Psoas muscle (tissue), 8 donors: ENCODE data around the gene SPRED2. TPM values are rescaled to one million over a fixed set of nuclear protein-coding genes. Genes with fewer than 3 reads are reported as not detected.

Experiments used
- ATAC-seq, 4 donors: fragments of 200-7000 bp; cut with Tn5 transposase; one replicate each; pipeline ENCODE4 v1.9.1; 2020; ENCODE audit warnings: moderate library complexity in 3 of 4, mild to moderate bottlenecking in 2 of 4
- DNase-seq, 2 donors: peaks; one replicate each; pipeline ENCODE4 v3.0.0-alpha.2; 2020
- H3K27ac ChIP-seq: fragments of 200-600 bp; one replicate; pipeline ENCODE4 v1.8.0; 2022
- H3K27me3 ChIP-seq, 3 donors: fragments of 200-600 bp in 1 of 3; one replicate each; pipeline versions ENCODE4 v1.6.1 to v1.8.0; 2013 to 2022; ENCODE audit warnings: low read length in 2 of 3, mild to moderate bottlenecking in 2 of 3, moderate library complexity in 1 of 3; ENCODE audit not compliant: insufficient read depth in 3 of 3
- H3K36me3 ChIP-seq, 2 donors: fragments of 200-600 bp in 1 of 2; one replicate each; pipeline versions ENCODE4 v1.6.1 to v1.8.0; 2013 to 2022; ENCODE audit warnings: low read depth in 1 of 2, mild to moderate bottlenecking in 1 of 2, moderate library complexity in 1 of 2; ENCODE audit not compliant: insufficient read depth in 1 of 2
- H3K4me1 ChIP-seq: fragments of 200-600 bp; one replicate; pipeline ENCODE4 v1.8.0; 2022
- H3K4me3 ChIP-seq: fragments of 200-600 bp; one replicate; pipeline ENCODE4 v1.8.0; 2022; ENCODE audit warnings: mild to moderate bottlenecking
- H3K9me3 ChIP-seq: fragments of 200-600 bp; one replicate; pipeline ENCODE4 v1.8.0; 2022
- WGBS, 3 donors: extraction: QIAGEN DNeasy Blood & Tissue Kit; methylation state at CpG; one replicate each; pipeline versions ENCODE4 v1.1.6 to v1.1.7; 2013; 5-methylcytosine and 5-hydroxymethylcytosine counted together
- intact Hi-C, 2 donors: fragments of 100-400 bp; cut with DNase I; formaldehyde crosslinking; loops; one replicate each; pipeline versions ENCODE4 v1.11.0 to v1.14.2; 2022
- polyA plus RNA-seq, 3 donors: library from polyadenylated mRNA; stranded (reverse); fragments of 200-250 nt; gene quantifications; one replicate each; pipeline ENCODE4 v1.2.3, GENCODE V29; 2013
- total RNA-seq, 4 donors: library from RNA; stranded (reverse); fragmentation: NEBNext Ultra II Directional in 2 of 4; extraction: Animal tissue kit (Norgen Biotek cat#: 25700) in 2 of 4; gene quantifications; one replicate each; pipeline versions ENCODE4 v1.2.1 to v1.2.4, GENCODE V29; 2021 to 2023
- TF ChIP-seq, protein P1 (sequence below): fragments of 200-600 bp; IDR thresholded peaks from one replicate; pipeline ENCODE4 v1.8.0; 2022; ENCODE audit warnings: antibody characterized with exemption
- donor health status: healthy with polysubstance abuse.
- donor health status: DM: no; HTN: no; CAD: no; lungs with moderate emphysema.
- donor health status: Bipolar disorder and iron deficiency.
- donor health status: healthy.
- donor health status: DM: yes; HTN: yes; CAD: no.
- donor health status: DM: no; HTN: no; CAD: no.
- donor health status: DM: no; HTN: no; CAD: no.
- donor health status: DM: yes; HTN: yes; CAD: no.

SPRED2 gene
- total and polyA plus RNA-seq, 7 donors, result 3.8 to 16.9 (median 8.5) TPM

DNA sequence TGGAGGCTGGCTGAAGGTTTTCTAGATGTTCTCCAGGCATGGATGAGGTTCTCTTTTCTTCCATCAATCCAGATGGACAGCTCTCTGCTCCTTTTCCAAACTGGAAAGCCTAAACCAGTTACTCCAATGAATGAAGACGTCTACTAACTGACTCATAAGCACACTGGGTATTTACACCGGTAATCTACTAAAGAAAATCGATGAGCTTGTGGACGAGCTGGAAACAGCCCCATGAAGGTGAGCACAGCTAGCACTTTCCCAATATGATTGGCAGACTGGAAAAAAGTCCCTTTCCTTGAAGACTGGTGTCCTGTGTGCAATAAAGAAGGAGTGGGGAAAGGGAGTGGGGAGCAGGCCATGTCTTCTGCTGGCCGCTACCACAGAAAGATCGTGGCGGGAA, 120.8 kb downstream of the SPRED2 start:
- intact Hi-C loops, result loop anchor here in 1 of 2 donors (5.0 kb wide), 2 partner anchors 41 to 121 kb away; partner anchors contain the start of gene SPRED2
- H3K9me3 ChIP-seq, result no peaks in the 10 kb centered on the region
- no peak overlapping the region for H3K4me3 ChIP-seq
- TF ChIP-seq, protein P1, sequence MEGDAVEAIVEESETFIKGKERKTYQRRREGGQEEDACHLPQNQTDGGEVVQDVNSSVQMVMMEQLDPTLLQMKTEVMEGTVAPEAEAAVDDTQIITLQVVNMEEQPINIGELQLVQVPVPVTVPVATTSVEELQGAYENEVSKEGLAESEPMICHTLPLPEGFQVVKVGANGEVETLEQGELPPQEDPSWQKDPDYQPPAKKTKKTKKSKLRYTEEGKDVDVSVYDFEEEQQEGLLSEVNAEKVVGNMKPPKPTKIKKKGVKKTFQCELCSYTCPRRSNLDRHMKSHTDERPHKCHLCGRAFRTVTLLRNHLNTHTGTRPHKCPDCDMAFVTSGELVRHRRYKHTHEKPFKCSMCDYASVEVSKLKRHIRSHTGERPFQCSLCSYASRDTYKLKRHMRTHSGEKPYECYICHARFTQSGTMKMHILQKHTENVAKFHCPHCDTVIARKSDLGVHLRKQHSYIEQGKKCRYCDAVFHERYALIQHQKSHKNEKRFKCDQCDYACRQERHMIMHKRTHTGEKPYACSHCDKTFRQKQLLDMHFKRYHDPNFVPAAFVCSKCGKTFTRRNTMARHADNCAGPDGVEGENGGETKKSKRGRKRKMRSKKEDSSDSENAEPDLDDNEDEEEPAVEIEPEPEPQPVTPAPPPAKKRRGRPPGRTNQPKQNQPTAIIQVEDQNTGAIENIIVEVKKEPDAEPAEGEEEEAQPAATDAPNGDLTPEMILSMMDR, result no peak
- ATAC-seq (no peak), DNase-seq (no peak)
- no peaks in the 10 kb centered on the region for H3K4me1 ChIP-seq
- WGBS, 3 donors, result 88 to 92% (median 88%) methylated on average over 7 of the region's 7 CpGs
- H3K36me3 ChIP-seq, result peaks cover 3 to 21% of the 10 kb centered on the region in 2 donors
- H3K27me3 ChIP-seq, result no peaks in the 10 kb centered on the region
- H3K27ac ChIP-seq, result no peak overlapping the region

DNA sequence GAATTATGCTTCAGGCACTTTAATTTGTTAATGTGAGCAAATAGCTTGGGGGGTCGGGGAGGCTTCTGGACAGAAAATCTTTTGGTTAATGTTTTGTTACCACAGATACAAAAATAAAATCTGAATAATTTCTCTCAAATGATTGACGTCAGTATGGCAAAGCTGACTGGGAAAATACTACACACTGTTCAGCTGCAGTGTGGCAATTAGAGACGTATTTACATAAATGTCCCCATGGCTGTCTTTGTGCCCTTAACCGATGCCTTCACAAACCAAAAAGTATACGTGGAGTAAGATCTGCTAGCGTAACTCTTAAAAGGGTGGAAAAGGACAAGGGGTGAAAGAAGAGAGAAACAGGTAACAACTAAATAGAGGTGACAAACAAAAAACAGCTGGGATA, 121.3 kb downstream of the SPRED2 start:
- H3K4me3 ChIP-seq, result no peak overlapping the region
- intact Hi-C loops, result loop anchor here in 1 of 2 donors (5.0 kb wide), 2 partner anchors 41 to 121 kb away; partner anchors contain the start of gene SPRED2
- TF ChIP-seq, protein P1, result no peak
- DNase-seq (no peak), ATAC-seq (no peak)
- H3K27ac ChIP-seq, result peak overlapping the region; percentile 36
- no peaks in the 10 kb centered on the region for H3K9me3 ChIP-seq
- H3K36me3 ChIP-seq, result peaks cover 3 to 21% of the 10 kb centered on the region in 2 donors
- H3K27me3 ChIP-seq, result no peaks in the 10 kb centered on the region
- no peaks in the 10 kb centered on the region for H3K4me1 ChIP-seq
- 71 to 80% (median 73%) methylated on average over 6 of the region's 6 CpGs for WGBS, 3 donors

DNA sequence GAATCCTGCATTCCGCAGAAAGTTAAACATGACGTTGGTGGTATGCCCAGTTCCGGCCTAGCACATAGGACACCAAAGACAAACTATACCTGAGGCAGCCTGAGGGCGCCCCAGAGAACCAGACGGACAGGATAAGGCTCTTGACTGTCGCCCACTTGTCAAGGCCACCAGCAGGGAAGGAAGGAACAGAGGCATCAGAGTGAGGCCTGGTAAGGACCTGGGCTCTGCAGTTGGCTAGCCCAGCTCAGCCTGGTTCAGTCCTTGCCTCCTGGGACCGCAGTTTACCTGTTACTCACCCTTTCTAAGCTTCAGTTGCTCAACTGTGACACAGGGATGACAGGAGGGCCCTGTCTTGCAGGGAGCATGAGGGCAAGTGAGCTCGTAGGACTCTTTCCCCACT, 122.7 kb downstream of the SPRED2 start:
- Histone ChIP-seq H3K9me3 (no peaks in the 10 kb centered on the region), H3K4me3 (no peak overlapping the region), H3K4me1 (no peaks in the 10 kb centered on the region), H3K36me3 (peaks cover 3 to 13% of the 10 kb centered on the region in 2 donors), H3K27me3 (no peaks in the 10 kb centered on the region), H3K27ac (no peak overlapping the region)
- ATAC-seq, result peak in 3 of 4 donors; percentile 26 to 45 (median 44)
- WGBS, 3 donors, result 83 to 92% (median 85%) methylated on average over 8 of the region's 8 CpGs
- TF ChIP-seq, protein P1, result no peak
- DNase-seq, result no peak
- intact Hi-C loops, result loop anchor here in 1 of 2 donors (5.0 kb wide), 2 partner anchors 43 to 123 kb away; partner anchors contain the start of gene SPRED2

DNA sequence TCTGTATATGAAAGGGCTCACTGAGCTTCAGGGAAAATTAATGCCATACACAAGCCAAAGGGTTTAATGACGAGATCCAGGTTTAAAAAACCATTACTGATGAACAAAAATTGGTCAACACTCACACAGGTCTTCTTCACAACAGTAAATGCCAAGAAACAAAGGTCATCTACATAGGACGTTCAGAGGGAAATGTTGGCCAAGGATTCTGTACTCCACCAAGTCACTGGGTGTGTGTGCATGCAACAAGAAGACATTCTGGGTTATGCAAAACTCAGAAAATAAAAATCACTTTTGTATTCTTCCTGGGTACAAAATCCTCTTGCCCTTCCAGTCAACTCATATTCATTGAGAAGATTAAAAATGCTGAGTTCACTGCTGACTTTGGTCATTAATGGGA, 126.5 kb downstream of the SPRED2 start:
- ATAC-seq (no peak), DNase-seq (no peak)
- Histone ChIP-seq H3K27me3 (no peaks in the 10 kb centered on the region), H3K4me1 (peaks cover 12% of the 10 kb centered on the region), H3K36me3 (no peaks in the 10 kb centered on the region), H3K27ac (no peak overlapping the region), H3K4me3 (no peak overlapping the region), H3K9me3 (no peaks in the 10 kb centered on the region)
- TF ChIP-seq, protein P1, result no peak
- 69 to 88% (median 72%) methylated on average over 2 of the region's 2 CpGs for WGBS, 3 donors
- intact Hi-C loops, result no loop called here
